A549 treated with AZD2906 at 1 μM for 4 hours (cell line): ENCODE data around the gene CTSK. TPM values are rescaled to one million over a fixed set of nuclear protein-coding genes. Genes with fewer than 3 reads are reported as not detected.

ENCODE experiments used
- total RNA-seq: library from RNA; stranded (reverse); fragments of 200-300 nt; extraction: Qiagen RNA extraction; gene quantifications from 5 replicates; pipeline ENCODE4 v1.2.3, GENCODE V29; 2022

CTSK gene
- 1.3 to 1.6 TPM (median 1.4 TPM) in 5 replicates for total RNA-seq

GRCh38 chr1:150808121-150808520, at the start of gene CTSK:
Gene CTSK, minus strand, starts transcription at chr1:150808260. Its CDS starts 1,455 bp downstream, at chr1:150806805.

GRCh38 chr1:150765296-150765976, 42.6 kb downstream of the CTSK start, which contains the start of gene CTSS:
Gene CTSS, minus strand, starts transcription at chr1:150765778. Its CDS starts 1,015 bp downstream, at chr1:150764763.

Other genes starting within 250 kb of the CTSK start
- 249 to 315 TPM (median 297 TPM) in 5 replicates for gene MCL1, start 228.7 kb downstream of the CTSK start, total RNA-seq
- 126 to 142 TPM (median 138 TPM) in 5 replicates for gene ENSA, start 178.6 kb downstream of the CTSK start, total RNA-seq
- 11.4 to 16.0 TPM (median 14.0 TPM) in 5 replicates for gene GOLPH3L, start 111.1 kb downstream of the CTSK start, total RNA-seq
- 5.8 to 10.7 TPM (median 8.1 TPM) in 5 replicates for gene HORMAD1, start 87.4 kb downstream of the CTSK start, total RNA-seq
- 14.2 to 19.8 TPM (median 16.1 TPM) in 5 replicates for gene CTSS, start 42.5 kb downstream of the CTSK start, total RNA-seq
- gene ARNT, start 68.3 kb upstream of the CTSK start, total RNA-seq, result 10.6 to 13.1 TPM (median 12.2 TPM) in 5 replicates
- not detected in 5 replicates for gene CTXND2, start 78.9 kb upstream of the CTSK start, total RNA-seq
- gene SETDB1, start 118.1 kb upstream of the CTSK start, total RNA-seq, result 20.7 to 23.2 TPM (median 21.6 TPM) in 5 replicates
- 230 to 240 TPM (median 231 TPM) in 5 replicates for gene CERS2, start 166.6 kb upstream of the CTSK start, total RNA-seq
- gene ANXA9, start 174.0 kb upstream of the CTSK start, total RNA-seq, result 0.56 to 1.0 TPM (median 0.72 TPM) in 5 replicates
- 2.4 to 3.5 TPM (median 3.1 TPM) in 5 replicates for gene MINDY1, start 198.6 kb upstream of the CTSK start, total RNA-seq
- gene PRUNE1, start 200.2 kb upstream of the CTSK start, total RNA-seq, result 12.1 to 17.8 TPM (median 16.5 TPM) in 5 replicates
- gene BNIPL, start 228.3 kb upstream of the CTSK start, total RNA-seq, result 0.04 to 0.16 TPM (median 0.15 TPM) in 5 replicates
- gene C1orf56, start 239.5 kb upstream of the CTSK start, total RNA-seq, result 5.4 to 7.8 TPM (median 6.7 TPM) in 5 replicates